Upper lobe of left lung (tissue), 4 donors: ENCODE data around the gene DBH.

Experiments used
- CTCF ChIP-seq, 6 experiments: fragments of 450-650 bp in 4 of 6; fragments of 200-600 bp in 2 of 6; sonication (generic) in 2 of 6; IDR thresholded peaks; one replicate each; pipeline ENCODE4 v1.5.1; 2016 to 2019; ENCODE audit warnings: antibody characterized with exemption in 6 of 6
- EP300 ChIP-seq, 4 donors: sonication (generic); formaldehyde crosslinking; IDR thresholded peaks; one replicate each; pipeline ENCODE4 v1.5.1; 2017; ENCODE audit warnings: antibody characterized with exemption in 4 of 4, control low read depth in 2 of 4

DNA sequence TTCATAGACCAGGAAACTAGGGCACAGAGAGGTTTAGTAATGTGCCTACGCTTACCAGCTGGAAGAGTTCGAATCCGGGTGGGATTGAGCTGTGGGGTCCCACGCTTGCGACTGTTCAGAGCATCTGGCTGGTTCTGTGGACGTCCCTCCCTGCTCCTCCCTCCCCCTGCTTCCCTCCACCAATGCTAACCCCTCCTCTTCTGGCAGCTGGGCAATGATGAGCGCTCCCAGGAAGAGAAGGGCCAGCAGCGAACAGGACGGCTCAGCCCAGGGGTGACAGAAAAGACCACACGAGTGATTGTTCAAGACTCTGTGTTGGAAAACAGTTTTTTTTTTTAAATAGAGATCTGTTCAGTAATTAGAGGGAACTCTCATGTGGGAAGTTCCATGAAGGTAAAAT is 33.9 kb upstream of the DBH start:
- TF ChIP-seq CTCF (IDR thresholded peaks at IDR 0.05) (no peak), EP300 (IDR thresholded peaks at IDR 0.05) (no peak)
